ENCODE data around the gene EWSR1.
A peak's percentile ranks its signal among the peaks of the same experiment; 100 is the strongest.
"Not testable (repeated sequence)": the region's sequence is repeated elsewhere in the genome, so short reads cannot be mapped to it uniquely, and the experiment has no call there.

Gene EWSR1

GRCh38 chr22:29231971-29232959, 35.8 kb upstream of the EWSR1 start:
- H3K4me3 ChIP-seq (ENCODE audit: low read depth, low read length), result no peak overlapping the region
- TF ChIP-seq SCRT1 (tag by site-specific recombination; IDR thresholded peaks at IDR 0.05; ENCODE audit: borderline replicate concordance) (no peak), ZIC2 (tag by site-specific recombination; IDR thresholded peaks at IDR 0.05) (peak; percentile 74), GLIS1 (tag by site-specific recombination; IDR thresholded peaks at IDR 0.05) (peak; percentile 83)
- no peak overlapping the region for H3K27ac ChIP-seq (ENCODE audit: extremely low read depth, low read depth, low read length)
- no peaks in the 10 kb centered on the region for H3K4me1 ChIP-seq (ENCODE audit: control insufficient read depth, insufficient read depth, low read length)
- H3K9me3 ChIP-seq (ENCODE audit: control insufficient read depth, insufficient read depth, low read depth, low read length), result no peaks in the 10 kb centered on the region
- POLR2A ChIA-PET, result no interaction called here
- no peaks in the 10 kb centered on the region for H3K36me3 ChIP-seq (ENCODE audit: control insufficient read depth in 2 of 2, insufficient read depth in 1 of 2, low read length in 2 of 2)
- CTCF ChIA-PET, result no interaction called here

GRCh38 chr22:29233277-29233877, 34.7 kb upstream of the EWSR1 start:
- Histone ChIP-seq H3K27ac (ENCODE audit: extremely low read depth, low read depth, low read length) (no peak overlapping the region), H3K4me1 (ENCODE audit: control insufficient read depth, insufficient read depth, low read length) (no peaks in the 10 kb centered on the region), H3K36me3 (ENCODE audit: control insufficient read depth in 2 of 2, insufficient read depth in 1 of 2, low read length in 2 of 2) (no peaks in the 10 kb centered on the region), H3K9me3 (ENCODE audit: control insufficient read depth, insufficient read depth, low read depth, low read length) (no peaks in the 10 kb centered on the region), H3K4me3 (ENCODE audit: low read depth, low read length) (no peak overlapping the region)
- TF ChIP-seq ZNF121 (tag by site-specific recombination; IDR thresholded peaks at IDR 0.05), result no peak
- TF ChIP-seq ZSCAN23 (tag by site-specific recombination; IDR thresholded peaks at IDR 0.05), result no peak
- no peak for TF ChIP-seq ZNF48 (tag by site-specific recombination; IDR thresholded peaks at IDR 0.05)
- TF ChIP-seq ZNF530 (tag by site-specific recombination; IDR thresholded peaks at IDR 0.05; ENCODE audit: low read depth), result no peak
- peak; percentile 64; the same call in 1 of the 2 replicates for TF ChIP-seq ZNF366 (tag by site-specific recombination; conservative IDR thresholded peaks at IDR 0.05)
- no peak for TF ChIP-seq ZNF174 (tag by site-specific recombination; IDR thresholded peaks at IDR 0.05)
- TF ChIP-seq ZNF132 (tag by site-specific recombination; IDR thresholded peaks at IDR 0.05; ENCODE audit: borderline replicate concordance), result no peak
- peak; percentile 56 for TF ChIP-seq SCRT2 (tag by site-specific recombination; IDR thresholded peaks at IDR 0.05)
- no peak for TF ChIP-seq SALL2 (tag by site-specific recombination; IDR thresholded peaks at IDR 0.05; ENCODE audit: borderline replicate concordance)
- no peak for TF ChIP-seq ZFP41 (tag by site-specific recombination; IDR thresholded peaks at IDR 0.05; ENCODE audit: borderline replicate concordance)
- TF ChIP-seq ZNF843 (tag by site-specific recombination; IDR thresholded peaks at IDR 0.05), result no peak
- POLR2A ChIA-PET, result no interaction called here
- CTCF ChIA-PET, result interaction anchor here (0.6 kb wide), 1 partner anchor 12 kb away, joined by 3 read pairs; no protein-coding TSS in a partner anchor

- CTCF ChIA-PET, result interaction anchor here (0.6 to 1.3 kb wide), 3 partner anchors 10 to 38 kb away, joined by 3 to 6 read pairs (median 3); no protein-coding TSS in a partner anchor
- POLR2A ChIA-PET; H3K9me3 ChIP-seq (ENCODE audit: control insufficient read depth, insufficient read depth, low read depth, low read length); H3K4me3 ChIP-seq (ENCODE audit: low read depth, low read length); H3K4me1 ChIP-seq (ENCODE audit: control insufficient read depth, insufficient read depth, low read length); H3K36me3 ChIP-seq (ENCODE audit: control insufficient read depth in 2 of 2, insufficient read depth in 1 of 2, low read length in 2 of 2); H3K27ac ChIP-seq (ENCODE audit: extremely low read depth, low read depth, low read length): not testable (repeated sequence)
- TF ChIP-seq SCRT2 (tag by site-specific recombination; IDR thresholded peaks at IDR 0.05), result 0 out of 2 replicates have a peak, but pooled peaks have one; percentile 16
Measured at GRCh38 chr22:29240481-29240880, 27.6 kb upstream of the EWSR1 start.

GRCh38 chr22:29243874-29244446, 24.1 kb upstream of the EWSR1 start:
- TF ChIP-seq ZNF311 (tag by site-specific recombination; IDR thresholded peaks at IDR 0.05; ENCODE audit: borderline replicate concordance) (no peak), TRIM28 (IDR thresholded peaks at IDR 0.05; ENCODE audit: borderline replicate concordance, low read length) (no peak), PRDM4 (tag by site-specific recombination; IDR thresholded peaks at IDR 0.05) (peak; percentile 97)
- ChIA-PET POLR2A (no interaction called here), CTCF (interaction anchor here (1.5 to 3.0 kb wide), 4 partner anchors 8 to 39 kb away, joined by 5 to 44 read pairs (median 20); partner anchors contain the start of gene EMID1)
- H3K36me3 ChIP-seq (ENCODE audit: control insufficient read depth in 2 of 2, insufficient read depth in 1 of 2, low read length in 2 of 2), result peaks cover 0 to 7% of the 10 kb centered on the region in 2 experiments; a peak in 1 of 3 replicates
- H3K9me3 ChIP-seq (ENCODE audit: control insufficient read depth, insufficient read depth, low read depth, low read length), result peaks cover 2% of the 10 kb centered on the region; the same call in 1 of the 2 replicates
- H3K4me3 ChIP-seq (ENCODE audit: low read depth, low read length), result no peak overlapping the region
- H3K27ac ChIP-seq (ENCODE audit: extremely low read depth, low read depth, low read length), result no peak overlapping the region
- H3K4me1 ChIP-seq (ENCODE audit: control insufficient read depth, insufficient read depth, low read length), result no peaks in the 10 kb centered on the region

All from HEK293 (cell line).